Parietal lobe (tissue), 1 donor: ENCODE data around the gene EVX1. TPM values are rescaled to one million over a fixed set of nuclear protein-coding genes. Genes with fewer than 3 reads are reported as not detected.

Experiments
- total RNA-seq: library from RNA; depleted of rRNA; stranded (reverse); fragments of >200 nt; gene quantifications from one replicate; pipeline ENCODE4 v1.2.3, GENCODE V29; 2014

The EVX1 gene
- not detected for total RNA-seq

DNA sequence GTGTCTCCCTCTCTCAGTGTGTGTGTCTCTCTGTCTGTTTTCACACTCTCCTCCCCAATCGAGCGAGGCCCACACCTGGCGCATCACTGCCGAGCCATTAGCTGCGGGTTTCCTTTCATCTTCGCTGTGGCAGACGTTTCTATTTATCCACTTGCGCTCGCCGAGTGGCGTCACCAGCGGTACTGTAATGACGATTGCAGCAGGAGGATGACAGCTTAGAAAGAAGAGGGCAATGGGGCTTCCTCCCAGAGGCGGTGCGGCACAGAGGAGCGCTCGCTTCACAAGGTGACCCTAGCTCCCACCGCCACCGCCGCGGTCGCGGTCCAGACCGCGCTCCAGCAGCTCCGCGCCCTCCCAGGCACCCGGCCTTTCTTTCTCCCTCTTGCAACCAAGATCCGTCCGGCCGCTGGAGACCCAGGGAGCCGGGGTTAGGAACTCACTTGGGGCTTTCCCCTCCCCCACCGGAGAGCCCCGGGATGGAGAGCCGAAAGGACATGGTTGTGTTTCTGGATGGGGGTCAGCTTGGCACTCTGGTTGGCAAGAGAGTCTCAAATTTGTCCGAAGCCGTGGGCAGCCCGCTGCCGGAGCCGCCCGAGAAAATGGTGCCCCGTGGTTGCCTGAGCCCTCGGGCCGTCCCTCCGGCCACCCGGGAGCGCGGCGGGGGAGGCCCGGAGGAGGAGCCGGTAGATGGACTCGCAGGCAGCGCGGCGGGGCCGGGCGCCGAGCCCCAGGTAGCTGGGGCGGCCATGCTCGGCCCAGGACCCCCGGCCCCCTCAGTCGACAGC is at the start of gene EVX1:
Gene EVX1, plus strand, starts transcription at position 248 of the 785 bp plus-strand sequence. Its CDS starts 229 bp downstream, at position 477.

DNA sequence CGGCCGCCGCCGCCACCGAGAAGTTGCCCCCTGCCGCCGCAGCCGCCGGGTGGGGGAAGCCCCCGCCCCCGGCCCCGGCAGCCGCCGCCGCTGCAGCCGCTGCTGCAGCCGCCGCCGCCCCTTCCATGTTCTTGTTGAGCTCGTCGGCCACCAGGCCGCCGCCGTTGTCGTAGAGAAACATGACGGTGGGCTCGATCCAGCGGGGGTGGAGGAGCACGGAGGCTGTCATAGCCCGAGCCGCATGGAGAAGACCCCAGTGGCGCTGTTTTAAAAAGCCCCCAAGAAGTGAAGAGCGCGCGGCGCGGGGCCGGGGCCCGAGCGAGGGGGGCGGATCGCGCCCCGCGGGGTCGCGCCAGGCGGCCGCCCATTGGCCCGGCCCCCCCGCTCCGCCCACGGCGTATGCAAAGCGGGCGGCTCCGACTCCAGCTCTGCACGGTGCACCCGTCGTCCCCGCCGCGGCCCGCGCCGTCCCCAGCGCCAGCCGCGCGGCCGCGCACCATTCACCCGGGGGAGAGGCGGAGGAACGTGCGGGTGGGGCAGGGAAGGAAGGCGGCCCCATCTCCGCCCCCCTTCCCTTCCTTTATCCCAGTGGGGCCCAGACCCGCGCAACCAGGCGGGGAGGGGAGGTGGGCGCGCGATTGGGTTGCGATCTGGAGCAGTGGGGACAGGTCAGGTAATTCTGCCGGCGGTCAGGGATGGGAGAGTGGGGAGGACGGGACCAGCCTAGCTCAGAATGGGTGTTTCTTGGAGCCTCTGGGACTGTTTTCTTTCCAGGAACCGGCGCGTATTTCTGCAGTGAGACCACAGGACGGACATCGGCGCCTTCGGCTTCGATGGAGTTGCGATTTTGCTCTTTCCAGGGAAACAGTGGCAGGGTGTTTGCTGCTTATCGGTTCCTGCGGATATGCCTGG is 42.5 kb upstream of the EVX1 start, which contains the start of gene HOXA13:
Gene HOXA13, minus strand, starts transcription at position 243 of the 912 bp plus-strand sequence. Its CDS starts 14 bp downstream, at position 229.

Other genes with a start within 250 kb of the EVX1 start
- gene HOXA1, start 146.8 kb upstream of the EVX1 start, total RNA-seq = not detected
- gene HOXA2, start 140.1 kb upstream of the EVX1 start, total RNA-seq = not detected
- gene HOXA4, start 112.0 kb upstream of the EVX1 start, total RNA-seq = not detected
- not detected for gene HOXA5, start 99.1 kb upstream of the EVX1 start, total RNA-seq
- gene HOXA6, start 95.0 kb upstream of the EVX1 start, total RNA-seq = not detected
- not detected for gene HOXA3, start 90.2 kb upstream of the EVX1 start, total RNA-seq
- gene HOXA7, start 86.1 kb upstream of the EVX1 start, total RNA-seq = not detected
- not detected for gene HOXA9, start 77.3 kb upstream of the EVX1 start, total RNA-seq
- gene HOXA10, start 68.5 kb upstream of the EVX1 start, total RNA-seq = not detected
- not detected for gene HOXA11, start 57.6 kb upstream of the EVX1 start, total RNA-seq
- gene HOXA13, start 42.7 kb upstream of the EVX1 start, total RNA-seq = not detected